ENCODE measurements around the gene UBQLN4. TPM values are rescaled to one million over a fixed set of nuclear protein-coding genes. Genes with fewer than 3 reads are reported as not detected.
A peak's percentile ranks its signal among the peaks of the same experiment; 100 is the strongest.

Gene UBQLN4
- total and polyA plus RNA-seq, 9 of the 15 experiments (the other 6 are each of a cell fraction or from before 2014, with no cell fraction given): 13.5 to 65.5 (median 37.0) TPM

GRCh38 chr1:156089704-156090103, 36.1 kb upstream of the UBQLN4 start:
- TF ChIP-seq ZNF23 (CRISPR knock-in tag; IDR thresholded peaks at IDR 0.05) (no peak), CBX8 (IDR thresholded peaks at IDR 0.05; ENCODE audit: borderline replicate concordance, extremely low read depth, low read depth, low read length, poor library complexity, severe bottlenecking) (no peak), EP300 (IDR thresholded peaks at IDR 0.05; ENCODE audit: low read length) (no peak), ZNF77 (CRISPR knock-in tag; IDR thresholded peaks at IDR 0.05) (no peak), ZNF165 (CRISPR knock-in tag; IDR thresholded peaks at IDR 0.05; ENCODE audit: borderline replicate concordance) (no peak), ZNF785 (CRISPR knock-in tag; IDR thresholded peaks at IDR 0.05) (no peak), RBM34 (IDR thresholded peaks at IDR 0.05; ENCODE audit: borderline replicate concordance, insufficient read depth, low read length) (no peak), HDAC3 (IDR thresholded peaks at IDR 0.05; ENCODE audit: borderline replicate concordance, partially characterized antibody) (no peak), SRSF9 (IDR thresholded peaks at IDR 0.05; ENCODE audit: borderline replicate concordance, low read depth, low read length) (no peak), CBX3 (IDR thresholded peaks at IDR 0.05; ENCODE audit: borderline replicate concordance in 1 of 2, low read length in 2 of 2) (no peak), NONO (IDR thresholded peaks at IDR 0.05; ENCODE audit: low read depth in 2 of 2, low read length in 1 of 2) (no peak), MYNN (IDR thresholded peaks at IDR 0.05) (no peak), MYNN (CRISPR knock-in tag; IDR thresholded peaks at IDR 0.05) (no peak), PRDM10 (IDR thresholded peaks at IDR 0.05; ENCODE audit: partially characterized antibody) (no peak), POLR2A (conservative IDR thresholded peaks at IDR 0.05) (no peak)
- ChIA-PET POLR2A (interaction anchor here (0.6 to 0.9 kb wide), 4 partner anchors 15 to 350 kb away, joined by 3 read pairs; partner anchors contain the start of gene SLC25A44), CTCF (ENCODE audit: low intra/inter-chr PET ratio) (interaction anchor here (1.6 to 3.2 kb wide), 3 partner anchors 41 to 356 kb away, joined by 3 to 51 read pairs (median 17); no protein-coding TSS in a partner anchor)
- no peaks in the 10 kb centered on the region for H3K79me2 ChIP-seq (ENCODE audit: control insufficient read depth, insufficient read depth, low read length)
- in situ Hi-C loops (cut with MboI): loop anchor here (5.0 kb wide), 2 partner anchors 43 to 133 kb away; no protein-coding TSS in a partner anchor
- no peak for FAIRE-seq
- H4K20me1 ChIP-seq (replicated peaks; ENCODE audit: control insufficient read depth, insufficient read depth, low read length): no peaks in the 10 kb centered on the region
- H3K9me3 ChIP-seq (replicated peaks; ENCODE audit: control insufficient read depth, insufficient read depth, low read depth, low read length): 0 out of 2 replicates have a peak, but pooled peaks cover 2% of the 10 kb centered on the region
- no peaks in the 10 kb centered on the region for H3K36me3 ChIP-seq (ENCODE audit: control insufficient read depth, insufficient read depth, low read length)
- no peaks in the 10 kb centered on the region for H3K27me3 ChIP-seq (ENCODE audit: control insufficient read depth in 2 of 2, insufficient read depth in 2 of 2, low read length in 2 of 2)
- no peak for DNase-seq (ENCODE audit: extremely low read depth in 1 of 4, low spot score in 3 of 4)
- H3K4me2 ChIP-seq (ENCODE audit: insufficient read depth, low read length): no peak overlapping the region
- peaks cover 0 to 8% of the 10 kb centered on the region in 2 experiments; a peak in 2 of 5 replicates for H3K4me1 ChIP-seq (replicated peaks in 1 of 2; ENCODE audit: control insufficient read depth in 2 of 2, insufficient read depth in 2 of 2, low read length in 2 of 2)
- 16% methylated on average over 6 of the region's 6 CpGs for WGBS (ENCODE audit: insufficient coverage, low coverage, missing lambda C conversion rate)
- no peaks in the 10 kb centered on the region for H3K9me1 ChIP-seq (ENCODE audit: control insufficient read depth, insufficient read depth, low read length)
- peak overlapping the region in 1 of 2 experiments; percentile 56; a peak in 1 of 4 replicates for H3K9ac ChIP-seq (ENCODE audit: insufficient read depth in 1 of 2, low read depth in 2 of 2, low read length in 2 of 2)
- BruUV-seq (replicated peaks): no TSS peak
- H3K27ac ChIP-seq (ENCODE audit: extremely low read depth, low read depth, low read length): no peak overlapping the region
- H2AFZ ChIP-seq (ENCODE audit: low read depth, low read length): no peak overlapping the region
- ATAC-seq: no peak
- intact Hi-C loops (cut with micrococcal nuclease): loop anchor here (1.0 to 10.0 kb wide), 3 partner anchors 41 to 355 kb away; partner anchors contain the start of gene RHBG
- no peak overlapping the region for H3K4me3 ChIP-seq
